ENCODE measurements around the gene DACT1.

The DACT1 gene

GRCh38 chr14:58662018-58662417, 24.3 kb downstream of the DACT1 start:
- no peak overlapping the region for H3K27ac ChIP-seq (replicated peaks)
- TF ChIP-seq POLR2AphosphoS5 (IDR thresholded peaks at IDR 0.05; ENCODE audit: low read depth) = no peak
- no peak for TF ChIP-seq SPI1 (IDR thresholded peaks at IDR 0.05; ENCODE audit: borderline replicate concordance, low read depth)
- no peak for TF ChIP-seq GABPA (IDR thresholded peaks at IDR 0.05; ENCODE audit: low read depth)
- TF ChIP-seq, protein P1, sequence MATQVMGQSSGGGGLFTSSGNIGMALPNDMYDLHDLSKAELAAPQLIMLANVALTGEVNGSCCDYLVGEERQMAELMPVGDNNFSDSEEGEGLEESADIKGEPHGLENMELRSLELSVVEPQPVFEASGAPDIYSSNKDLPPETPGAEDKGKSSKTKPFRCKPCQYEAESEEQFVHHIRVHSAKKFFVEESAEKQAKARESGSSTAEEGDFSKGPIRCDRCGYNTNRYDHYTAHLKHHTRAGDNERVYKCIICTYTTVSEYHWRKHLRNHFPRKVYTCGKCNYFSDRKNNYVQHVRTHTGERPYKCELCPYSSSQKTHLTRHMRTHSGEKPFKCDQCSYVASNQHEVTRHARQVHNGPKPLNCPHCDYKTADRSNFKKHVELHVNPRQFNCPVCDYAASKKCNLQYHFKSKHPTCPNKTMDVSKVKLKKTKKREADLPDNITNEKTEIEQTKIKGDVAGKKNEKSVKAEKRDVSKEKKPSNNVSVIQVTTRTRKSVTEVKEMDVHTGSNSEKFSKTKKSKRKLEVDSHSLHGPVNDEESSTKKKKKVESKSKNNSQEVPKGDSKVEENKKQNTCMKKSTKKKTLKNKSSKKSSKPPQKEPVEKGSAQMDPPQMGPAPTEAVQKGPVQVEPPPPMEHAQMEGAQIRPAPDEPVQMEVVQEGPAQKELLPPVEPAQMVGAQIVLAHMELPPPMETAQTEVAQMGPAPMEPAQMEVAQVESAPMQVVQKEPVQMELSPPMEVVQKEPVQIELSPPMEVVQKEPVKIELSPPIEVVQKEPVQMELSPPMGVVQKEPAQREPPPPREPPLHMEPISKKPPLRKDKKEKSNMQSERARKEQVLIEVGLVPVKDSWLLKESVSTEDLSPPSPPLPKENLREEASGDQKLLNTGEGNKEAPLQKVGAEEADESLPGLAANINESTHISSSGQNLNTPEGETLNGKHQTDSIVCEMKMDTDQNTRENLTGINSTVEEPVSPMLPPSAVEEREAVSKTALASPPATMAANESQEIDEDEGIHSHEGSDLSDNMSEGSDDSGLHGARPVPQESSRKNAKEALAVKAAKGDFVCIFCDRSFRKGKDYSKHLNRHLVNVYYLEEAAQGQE (IDR thresholded peaks at IDR 0.05; ENCODE audit: insufficient replicate concordance, low read depth) = no peak
- TF ChIP-seq CTCF (IDR thresholded peaks at IDR 0.05; ENCODE audit: insufficient read depth, low read length) = no peak

GRCh38 chr14:58662759-58663158, 25.0 kb downstream of the DACT1 start:
- H3K27me3 ChIP-seq (ENCODE audit: insufficient read depth, poor library complexity, severe bottlenecking) = no peaks in the 10 kb centered on the region
- H3K4me3 ChIP-seq (replicated peaks; ENCODE audit: insufficient read depth, low read length) = no peak overlapping the region
- no peak overlapping the region for H3K27ac ChIP-seq (replicated peaks)
- DNase-seq (ENCODE audit: low read depth in 1 of 2, low spot score in 1 of 2) = no peak
- TF ChIP-seq POLR2AphosphoS5 (IDR thresholded peaks at IDR 0.05; ENCODE audit: low read depth) (no peak), SPI1 (IDR thresholded peaks at IDR 0.05; ENCODE audit: borderline replicate concordance, low read depth) (no peak), GABPA (IDR thresholded peaks at IDR 0.05; ENCODE audit: low read depth) (no peak), CTCF (IDR thresholded peaks at IDR 0.05; ENCODE audit: insufficient read depth, low read length) (no peak)

More at GRCh38 chr14:58662018-58662417, 24.3 kb downstream of the DACT1 start:
- no peaks in the 10 kb centered on the region for H3K27me3 ChIP-seq (ENCODE audit: insufficient read depth, poor library complexity, severe bottlenecking)
- DNase-seq (ENCODE audit: low read depth in 1 of 2, low spot score in 1 of 2) = peak in 1 of 2 experiments; percentile 31
- no peak overlapping the region for H3K4me3 ChIP-seq (replicated peaks; ENCODE audit: insufficient read depth, low read length)

DNA sequence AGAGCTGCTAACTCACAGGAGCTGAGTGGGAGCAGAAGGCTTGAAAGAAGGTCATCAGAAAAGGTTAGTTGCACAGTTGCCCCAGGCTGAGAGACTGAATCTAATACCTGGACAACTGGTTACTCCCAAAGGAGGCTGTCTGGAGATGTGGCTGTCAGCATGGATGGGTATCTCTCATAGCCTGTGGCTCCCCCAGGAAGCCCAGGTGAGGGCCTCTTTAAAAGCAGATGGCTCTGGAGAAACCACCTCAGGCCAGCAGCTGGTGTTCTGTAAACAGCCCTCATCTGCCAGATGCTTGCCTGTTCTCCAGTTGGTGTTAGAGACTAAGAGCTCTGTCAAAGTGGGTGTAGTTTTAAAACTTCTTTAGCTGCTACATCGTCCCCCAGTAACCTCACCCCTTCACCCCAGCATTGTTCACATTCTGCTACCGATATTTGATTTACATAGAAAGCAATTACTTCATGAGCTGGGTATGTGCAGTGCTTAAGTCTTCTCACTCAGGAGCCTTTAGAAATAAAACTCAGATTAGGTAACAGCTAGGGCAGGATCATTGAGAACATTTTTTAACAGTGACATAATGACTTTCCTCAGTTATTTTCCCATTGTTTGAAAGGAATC, 25.8 kb downstream of the DACT1 start:
- no peak for DNase-seq (ENCODE audit: low read depth in 1 of 2, low spot score in 1 of 2)
- H3K4me3 ChIP-seq (replicated peaks; ENCODE audit: insufficient read depth, low read length) = no peak overlapping the region
- no peaks in the 10 kb centered on the region for H3K27me3 ChIP-seq (ENCODE audit: insufficient read depth, poor library complexity, severe bottlenecking)
- H3K27ac ChIP-seq (replicated peaks) = no peak overlapping the region
- TF ChIP-seq POLR2AphosphoS5 (IDR thresholded peaks at IDR 0.05; ENCODE audit: low read depth) (no peak), SPI1 (IDR thresholded peaks at IDR 0.05; ENCODE audit: borderline replicate concordance, low read depth) (no peak), CTCF (IDR thresholded peaks at IDR 0.05; ENCODE audit: insufficient read depth, low read length) (no peak), GABPA (IDR thresholded peaks at IDR 0.05; ENCODE audit: low read depth) (no peak)
- TF ChIP-seq, protein P1 (IDR thresholded peaks at IDR 0.05; ENCODE audit: insufficient replicate concordance, low read depth) = no peak
